HepG2 (cell line): ENCODE data around the gene PEX3. TPM values are rescaled to one million over a fixed set of nuclear protein-coding genes. Genes with fewer than 3 reads are reported as not detected.

Experiments used
- ARID5B ChIP-seq: IDR thresholded peaks from 2 replicates; pipeline ENCODE4 v1.4.0; 2020; ENCODE audit warnings: mild to moderate bottlenecking, missing genetic modification reagents
- BRD4 ChIP-seq: sonication (generic); formaldehyde crosslinking; IDR thresholded peaks from 2 replicates; pipeline ENCODE4 v1.4.0; 2020; ENCODE audit warnings: missing genetic modification reagents
- DBP ChIP-seq: sonication (generic); formaldehyde crosslinking; IDR thresholded peaks from 2 replicates; pipeline ENCODE4 v1.4.0; 2020; ENCODE audit warnings: missing genetic modification reagents; ENCODE audit errors: not compliant biosample characterization
- EZH2 ChIP-seq: conservative IDR thresholded peaks from 2 replicates; pipeline ENCODE4 v1.6.1; 2012; ENCODE audit warnings: mild to moderate bottlenecking, low read depth, low read length, moderate library complexity
- GABPA ChIP-seq, 2 experiments: IDR thresholded peaks; 2 replicates each; pipeline ENCODE4 v1.6.1; 2011 to 2016; ENCODE audit warnings: low read depth in 2 of 2, low read length in 1 of 2, missing biosample characterization in 1 of 2, missing genetic modification characterization in 1 of 2
- HNRNPH1 ChIP-seq: fragments of 200-400 bp; formaldehyde crosslinking; optimal IDR thresholded peaks from 2 replicates; pipeline ENCODE3; 2017; ENCODE audit warnings: mild to moderate bottlenecking, low read depth, low read length
- IRF1 ChIP-seq: sonication (generic); formaldehyde crosslinking; IDR thresholded peaks from 2 replicates; pipeline ENCODE4 v1.4.0; 2020; ENCODE audit warnings: low read depth, mild to moderate bottlenecking, missing genetic modification reagents
- ISL2 ChIP-seq: sonication (generic); formaldehyde crosslinking; IDR thresholded peaks from 2 replicates; pipeline ENCODE4 v1.5.0; 2020; ENCODE audit warnings: missing genetic modification reagents
- NFYB ChIP-seq: sonication (generic); formaldehyde crosslinking; IDR thresholded peaks from 2 replicates; pipeline ENCODE4 v1.4.0; 2020; ENCODE audit warnings: missing genetic modification reagents
- SUZ12 ChIP-seq: fragments of 150-350 bp; IDR thresholded peaks from 2 replicates; pipeline ENCODE4 v1.6.1; 2014; ENCODE audit warnings: low read depth, low read length
- TCF7L2 ChIP-seq: IDR thresholded peaks from 2 replicates; pipeline ENCODE4 v1.6.1; 2011; ENCODE audit warnings: mild to moderate bottlenecking, low read depth, low read length, moderate library complexity
- TFDP2 ChIP-seq: sonication (generic); formaldehyde crosslinking; IDR thresholded peaks from 2 replicates; pipeline ENCODE4 v1.4.0; 2020; ENCODE audit warnings: missing genetic modification reagents
- TFE3 ChIP-seq: IDR thresholded peaks from 2 replicates; pipeline ENCODE4 v1.6.1; 2016
- ZBTB49 ChIP-seq: sonication (generic); formaldehyde crosslinking; IDR thresholded peaks from 2 replicates; pipeline ENCODE4 v1.4.0; 2020; ENCODE audit warnings: missing genetic modification reagents, borderline replicate concordance
- ZNF138 ChIP-seq: sonication (generic); formaldehyde crosslinking; IDR thresholded peaks from 2 replicates; pipeline ENCODE4 v1.5.0; 2020; ENCODE audit warnings: mild to moderate bottlenecking, low read depth, missing genetic modification reagents
- ZNF17 ChIP-seq: sonication (generic); formaldehyde crosslinking; IDR thresholded peaks from 2 replicates; pipeline ENCODE4 v1.5.0; 2020; ENCODE audit warnings: mild to moderate bottlenecking, missing genetic modification reagents
- ZNF34 ChIP-seq: sonication (generic); formaldehyde crosslinking; IDR thresholded peaks from 2 replicates; pipeline ENCODE4 v1.4.0; 2020; ENCODE audit warnings: mild to moderate bottlenecking, missing genetic modification reagents, borderline replicate concordance
- ZNF350 ChIP-seq: sonication (generic); formaldehyde crosslinking; IDR thresholded peaks from 2 replicates; pipeline ENCODE4 v1.4.0; 2020; ENCODE audit warnings: mild to moderate bottlenecking, low read depth, missing genetic modification reagents, borderline replicate concordance
- ZNF570 ChIP-seq: sonication (generic); formaldehyde crosslinking; IDR thresholded peaks from 2 replicates; pipeline ENCODE4 v1.4.0; 2020; ENCODE audit warnings: mild to moderate bottlenecking, missing genetic modification reagents, borderline replicate concordance
- ZNF737 ChIP-seq: sonication (generic); formaldehyde crosslinking; IDR thresholded peaks from 2 replicates; pipeline ENCODE4 v1.5.0; 2020; ENCODE audit warnings: missing genetic modification reagents, mild to moderate bottlenecking, borderline replicate concordance
- polyA plus RNA-seq, 8 experiments: library from polyadenylated mRNA; depleted of rRNA in 3 of 8; stranded (reverse) in 7 of 8; unstranded in 1 of 8; fragments of >200 nt; fragmentation: Illumina TruSeq in 4 of 8; extraction: Trizol in 4 of 8; gene quantifications; 2 replicates each; pipeline versions ENCODE4 v1.2.1 to v1.2.3, GENCODE V29; 2011 to 2016; ENCODE audit warnings: low read depth in 4 of 8, missing spikeins in 1 of 8, mixed read lengths in 1 of 8; ENCODE audit not compliant: insufficient read depth in 1 of 8
- total RNA-seq, 5 experiments: library from RNA; depleted of rRNA; stranded (reverse); fragments of >200 nt; fragmentation: Illumina TruSeq; extraction: Trizol; gene quantifications; 2 replicates each; pipeline ENCODE4 v1.2.3, GENCODE V29; 2016; ENCODE audit warnings: low read depth in 1 of 5

The PEX3 gene
- total and polyA plus RNA-seq, 2 of the 13 experiments (the other 11 are each of a cell fraction or from before 2014, with no cell fraction given) = 30.9 to 40.8 TPM

- peak; percentile 89 for TF ChIP-seq ARID5B (CRISPR knock-in tag)
- TF ChIP-seq ISL2 (CRISPR knock-in tag) = peak; percentile 77
- TF ChIP-seq GABPA (IDR thresholded peaks at IDR 0.05; ENCODE audit: low read depth, low read length) = no peak
- TF ChIP-seq GABPA (CRISPR knock-in tag; IDR thresholded peaks at IDR 0.05; ENCODE audit: low read depth) = no peak
- no peak for TF ChIP-seq IRF1
- no peak for TF ChIP-seq TCF7L2
- no peak for TF ChIP-seq ZBTB49 (CRISPR knock-in tag)
- no peak for TF ChIP-seq ZNF350 (CRISPR knock-in tag)
- TF ChIP-seq ZNF570 (CRISPR knock-in tag) = no peak
- TF ChIP-seq EZH2 = no peak
- no peak for TF ChIP-seq HNRNPH1
- TF ChIP-seq TFE3 = no peak
- TF ChIP-seq TFDP2 (CRISPR knock-in tag) = no peak
- no peak for TF ChIP-seq ZNF737
- TF ChIP-seq ZNF138 (CRISPR knock-in tag) = no peak
- TF ChIP-seq DBP (CRISPR knock-in tag) = no peak
- no peak for TF ChIP-seq NFYB
- TF ChIP-seq ZNF17 (CRISPR knock-in tag) = no peak
- TF ChIP-seq ZNF34 = no peak
- TF ChIP-seq BRD4 = no peak
- no peak for TF ChIP-seq SUZ12
Observed at GRCh38 chr6:143432588-143432987, 18.0 kb upstream of the PEX3 start (continued).
